Fibroblast of the aortic adventitia (primary cell): Measurements from ENCODE around the gene SMURF2. TPM values are rescaled to one million over a fixed set of nuclear protein-coding genes. Genes with fewer than 3 reads are reported as not detected.
A peak's percentile ranks its signal among the peaks of the same experiment; 100 is the strongest.

Source experiments
- DNase-seq: peaks from one replicate; pipeline ENCODE4 v3.0.0-alpha.2; 2010; ENCODE audit warnings: low read depth
- H3K4me3 ChIP-seq: 2 replicates; pipeline ENCODE4 v1.5.1; 2011; ENCODE audit warnings: low read depth, mild to moderate bottlenecking, control low read depth, low read length, moderate library complexity
- CTCF ChIP-seq: IDR thresholded peaks from 2 replicates; pipeline ENCODE4 v1.5.1; 2011; ENCODE audit warnings: mild to moderate bottlenecking, low read length, control low read depth, inconsistent platforms; ENCODE audit not compliant: insufficient read depth
- total RNA-seq: library from RNA; depleted of rRNA; stranded (reverse); fragments of >200 nt; gene quantifications from 2 replicates; pipeline ENCODE4 v1.2.3, GENCODE V29; 2012; ENCODE audit warnings: low replicate concordance

SMURF2 gene
- total RNA-seq, 1 donor: 90.9 TPM

GRCh38 chr17:64638552-64639203, 23.4 kb downstream of the SMURF2 start:
- no peak for DNase-seq
- H3K4me3 ChIP-seq: no peak overlapping the region
- TF ChIP-seq CTCF: no peak

DNA sequence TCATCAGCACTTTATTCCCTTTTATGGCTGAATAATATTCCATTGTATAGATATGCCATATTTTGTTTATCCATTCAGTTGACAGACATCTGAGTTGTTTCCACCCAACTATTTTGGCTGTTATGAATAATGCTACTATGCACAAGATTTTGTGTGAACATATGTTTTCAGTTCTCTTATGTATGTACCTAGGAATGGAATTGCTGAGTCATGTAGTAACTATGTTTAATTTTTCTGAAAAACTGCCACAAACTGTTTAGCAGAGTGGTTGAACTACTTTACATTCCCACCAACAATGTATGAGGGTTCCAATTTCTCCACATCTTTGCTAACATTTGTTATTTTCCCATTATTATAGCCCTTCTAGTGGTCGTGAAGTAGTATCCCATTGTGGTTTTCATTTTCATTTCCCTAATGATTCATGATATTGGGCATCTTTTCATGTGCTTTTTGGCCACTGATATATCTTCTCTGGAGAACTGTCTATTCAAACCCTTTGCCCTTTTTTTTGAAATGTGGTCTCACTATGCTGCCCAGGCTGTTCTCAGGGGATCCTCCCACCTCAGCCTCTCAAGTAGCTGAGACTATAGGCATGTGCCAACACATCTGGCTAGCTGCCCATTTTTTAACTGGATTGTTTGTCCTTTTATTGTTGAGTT, 26.3 kb downstream of the SMURF2 start:
- no peak overlapping the region for H3K4me3 ChIP-seq
- TF ChIP-seq CTCF: no peak
- peak; percentile 92 for DNase-seq

DNA sequence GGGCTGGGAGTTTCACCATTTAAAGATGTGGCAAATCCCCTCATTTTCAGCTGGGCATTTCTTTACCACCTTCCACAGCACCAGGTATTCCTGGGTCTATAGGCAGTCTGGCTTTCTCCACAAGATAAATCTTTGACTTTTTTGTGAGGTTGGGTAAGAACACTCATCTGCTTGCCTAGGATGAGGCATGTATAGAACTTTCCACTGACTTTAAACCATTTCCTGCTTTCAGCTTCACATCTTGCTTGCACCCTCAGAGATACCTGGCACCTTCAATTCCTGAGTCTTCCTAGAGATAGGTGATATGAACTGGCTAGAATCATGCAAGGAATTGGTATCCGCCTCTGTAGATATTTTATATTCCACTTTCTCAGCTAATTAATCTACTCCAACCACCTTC, 27.9 kb downstream of the SMURF2 start:
- TF ChIP-seq CTCF: no peak
- H3K4me3 ChIP-seq: no peak overlapping the region
- no peak for DNase-seq

- TF ChIP-seq CTCF: no peak
- no peak for DNase-seq
- no peak overlapping the region for H3K4me3 ChIP-seq
Measured at GRCh38 chr17:64632606-64633005, 29.5 kb downstream of the SMURF2 start.

- no peak overlapping the region for H3K4me3 ChIP-seq
- TF ChIP-seq CTCF: no peak
- DNase-seq: no peak
Measured at GRCh38 chr17:64632194-64632593, 29.9 kb downstream of the SMURF2 start.

- no peak for DNase-seq
- H3K4me3 ChIP-seq: no peak overlapping the region
- TF ChIP-seq CTCF: no peak
Measured at GRCh38 chr17:64630309-64631223, 31.5 kb downstream of the SMURF2 start.
